AG04450 (cell line): ENCODE results near the gene ITGAX. TPM values are rescaled to one million over a fixed set of nuclear protein-coding genes. Genes with fewer than 3 reads are reported as not detected.
"Not testable (repeated sequence)": the region's sequence is repeated elsewhere in the genome, so short reads cannot be mapped to it uniquely, and the experiment has no call there.

Source experiments
- CTCF ChIA-PET: fragments of 300-600, 350-600 bp; formaldehyde crosslinking; extraction: SDS; loops from one replicate; lab custom pipeline; 2022; ENCODE audit warnings: antibody characterized with exemption, inconsistent platforms; lab: Charles Lee
- POLR2A ChIA-PET: fragments of 350-600 bp; formaldehyde crosslinking; extraction: SDS; loops from one replicate; lab custom pipeline; 2021; ENCODE audit warnings: antibody characterized with exemption, inconsistent platforms; lab: Yijun Ruan, JAX
- DNase-seq: peaks from one replicate; pipeline ENCODE4 v3.0.0-alpha.2; 2011; ENCODE audit warnings: low read depth, low spot score
- H3K27ac ChIP-seq: one replicate; pipeline ENCODE4 v1.5.1; 2012; ENCODE audit warnings: low read depth, low read length, control low read depth
- H3K27me3 ChIP-seq: one replicate; pipeline ENCODE4 v1.6.0; 2012; ENCODE audit warnings: low read length; ENCODE audit not compliant: control insufficient read depth, insufficient read depth
- H3K4me3 ChIP-seq: 2 replicates; pipeline ENCODE4 v1.5.1; 2011; ENCODE audit warnings: mild to moderate bottlenecking, low read depth, low read length, control low read depth
- H3K9me3 ChIP-seq: 2 replicates; pipeline ENCODE4 v1.5.1; 2012; ENCODE audit warnings: low read length; ENCODE audit not compliant: control insufficient read depth, insufficient read depth
- polyA plus RNA-seq: library from polyadenylated mRNA; depleted of rRNA; stranded (reverse); fragments of >200 nt; gene quantifications from 2 replicates; pipeline ENCODE4 v1.2.3, GENCODE V29; 2011
- TF ChIP-seq, protein P1 (sequence below): IDR thresholded peaks from 2 replicates; pipeline ENCODE4 v1.5.1; 2011; ENCODE audit warnings: low read depth, low read length, control low read depth, inconsistent platforms

Gene ITGAX
- polyA plus RNA-seq, 1 experiment = 0.15 TPM

DNA sequence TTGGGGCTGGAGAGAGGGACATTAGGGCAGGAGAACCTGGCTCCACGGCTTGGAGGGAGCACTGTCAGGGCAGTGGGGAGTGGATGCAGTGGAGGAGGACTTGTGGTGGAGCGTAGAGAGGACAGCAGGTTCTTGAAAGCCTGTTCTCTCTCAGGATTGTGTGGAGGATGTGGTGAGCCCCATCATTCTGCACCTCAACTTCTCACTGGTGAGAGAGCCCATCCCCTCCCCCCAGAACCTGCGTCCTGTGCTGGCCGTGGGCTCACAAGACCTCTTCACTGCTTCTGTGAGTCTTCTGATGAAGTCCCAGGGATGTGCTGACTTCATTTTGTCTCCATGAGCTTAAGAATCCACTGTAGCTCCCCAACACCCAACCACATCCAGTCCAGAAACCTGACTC, 59.7 kb downstream of the ITGAX start:
- DNase-seq = no peak
- POLR2A ChIA-PET = no interaction called here
- Histone ChIP-seq H3K9me3 (no peaks in the 10 kb centered on the region), H3K4me3 (no peak overlapping the region), H3K27me3 (peaks cover 2% of the 10 kb centered on the region), H3K27ac (no peak overlapping the region)
- TF ChIP-seq, protein P1, sequence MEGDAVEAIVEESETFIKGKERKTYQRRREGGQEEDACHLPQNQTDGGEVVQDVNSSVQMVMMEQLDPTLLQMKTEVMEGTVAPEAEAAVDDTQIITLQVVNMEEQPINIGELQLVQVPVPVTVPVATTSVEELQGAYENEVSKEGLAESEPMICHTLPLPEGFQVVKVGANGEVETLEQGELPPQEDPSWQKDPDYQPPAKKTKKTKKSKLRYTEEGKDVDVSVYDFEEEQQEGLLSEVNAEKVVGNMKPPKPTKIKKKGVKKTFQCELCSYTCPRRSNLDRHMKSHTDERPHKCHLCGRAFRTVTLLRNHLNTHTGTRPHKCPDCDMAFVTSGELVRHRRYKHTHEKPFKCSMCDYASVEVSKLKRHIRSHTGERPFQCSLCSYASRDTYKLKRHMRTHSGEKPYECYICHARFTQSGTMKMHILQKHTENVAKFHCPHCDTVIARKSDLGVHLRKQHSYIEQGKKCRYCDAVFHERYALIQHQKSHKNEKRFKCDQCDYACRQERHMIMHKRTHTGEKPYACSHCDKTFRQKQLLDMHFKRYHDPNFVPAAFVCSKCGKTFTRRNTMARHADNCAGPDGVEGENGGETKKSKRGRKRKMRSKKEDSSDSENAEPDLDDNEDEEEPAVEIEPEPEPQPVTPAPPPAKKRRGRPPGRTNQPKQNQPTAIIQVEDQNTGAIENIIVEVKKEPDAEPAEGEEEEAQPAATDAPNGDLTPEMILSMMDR = no peak
- CTCF ChIA-PET = no interaction called here

GRCh38 chr16:31416371-31416770, 61.4 kb downstream of the ITGAX start:
- CTCF ChIA-PET = interaction anchor here (1.4 kb wide), 1 partner anchor 26 kb away, joined by 4 read pairs; the partner anchor contains the start of gene ZNF843

GRCh38 chr16:31417036-31417435, 62.1 kb downstream of the ITGAX start:
- H3K9me3 ChIP-seq, H3K4me3 ChIP-seq, POLR2A ChIA-PET, H3K27ac ChIP-seq, DNase-seq, H3K27me3 ChIP-seq: not testable (repeated sequence)
- CTCF ChIA-PET = interaction anchor here (1.4 kb wide), 1 partner anchor 26 kb away, joined by 4 read pairs; the partner anchor contains the start of gene ZNF843

More at GRCh38 chr16:31416371-31416770, 61.4 kb downstream of the ITGAX start:
- POLR2A ChIA-PET = no interaction called here
- Histone ChIP-seq H3K4me3 (no peak overlapping the region), H3K9me3 (no peaks in the 10 kb centered on the region), H3K27me3 (peaks cover 2% of the 10 kb centered on the region), H3K27ac (no peak overlapping the region)
- DNase-seq = no peak
- TF ChIP-seq, protein P1 = no peak

- Histone ChIP-seq H3K27ac (no peak overlapping the region), H3K4me3 (no peak overlapping the region), H3K27me3 (peaks cover 2% of the 10 kb centered on the region), H3K9me3 (peaks cover 4% of the 10 kb centered on the region; the same call in 1 of the 2 replicates)
- DNase-seq = no peak
- CTCF ChIA-PET = no interaction called here
- TF ChIP-seq, protein P1 = no peak
- POLR2A ChIA-PET = no interaction called here
Measured at GRCh38 chr16:31417916-31418315, 62.9 kb downstream of the ITGAX start.

- Histone ChIP-seq H3K4me3 (no peak overlapping the region), H3K9me3 (peaks cover 4% of the 10 kb centered on the region; the same call in 1 of the 2 replicates), H3K27me3 (peaks cover 7% of the 10 kb centered on the region), H3K27ac (no peak overlapping the region)
- no peak for DNase-seq
- ChIA-PET POLR2A (no interaction called here), CTCF (no interaction called here)
- TF ChIP-seq, protein P1 = no peak
Measured at GRCh38 chr16:31420037-31420436, 65.1 kb downstream of the ITGAX start.
